ENCODE measurements around the gene PAGR1. TPM values are rescaled to one million over a fixed set of nuclear protein-coding genes. Genes with fewer than 3 reads are reported as not detected.
A peak's percentile ranks its signal among the peaks of the same experiment; 100 is the strongest.

The PAGR1 gene
- total and polyA plus RNA-seq, 9 of the 15 experiments (the other 6 are each of a cell fraction or from before 2014, with no cell fraction given): 1.4 to 58.2 (median 16.8) TPM

DNA sequence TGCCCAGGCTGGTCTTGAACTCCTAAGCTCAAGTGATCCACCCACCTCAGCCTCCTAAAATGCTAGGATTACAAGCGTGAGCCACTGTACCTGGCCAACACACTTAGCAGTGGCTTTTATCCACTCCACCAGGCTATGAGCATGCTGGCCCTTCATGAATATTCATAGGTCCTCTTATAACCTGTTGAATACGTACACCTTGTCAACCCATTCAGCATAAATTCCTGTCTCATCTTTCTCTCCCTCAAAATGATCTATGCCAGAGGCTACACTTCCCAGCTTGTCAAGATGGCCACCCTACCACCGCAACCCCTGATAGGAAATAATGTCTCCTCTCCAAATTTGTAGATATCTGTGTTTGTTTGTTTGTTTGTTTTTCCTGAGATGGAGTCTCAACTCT, 48.9 kb upstream of the PAGR1 start (continued):
- TF ChIP-seq MYC (IDR thresholded peaks at IDR 0.05; ENCODE audit: low read depth, low read length): no peak
- no peak for TF ChIP-seq MYC (CRISPR knock-in tag; IDR thresholded peaks at IDR 0.05; ENCODE audit: borderline replicate concordance, low read depth)
- no peak for TF ChIP-seq HES1 (IDR thresholded peaks at IDR 0.05; ENCODE audit: low read depth)

- ATAC-seq: no peak
- CTCF ChIA-PET (ENCODE audit: low intra/inter-chr PET ratio): no interaction called here
- Histone ChIP-seq H3K4me1 (replicated peaks in 1 of 2; ENCODE audit: control insufficient read depth in 2 of 2, insufficient read depth in 2 of 2, low read length in 2 of 2) (peaks cover 6 to 11% of the 10 kb centered on the region in 2 experiments), H3K79me2 (ENCODE audit: control insufficient read depth, insufficient read depth, low read length) (no peaks in the 10 kb centered on the region), H3K27me3 (ENCODE audit: control insufficient read depth in 2 of 2, insufficient read depth in 2 of 2, low read length in 2 of 2) (no peaks in the 10 kb centered on the region), H3K36me3 (ENCODE audit: control insufficient read depth, insufficient read depth, low read length) (no peaks in the 10 kb centered on the region), H3K9me3 (replicated peaks; ENCODE audit: control insufficient read depth, insufficient read depth, low read depth, low read length) (no peaks in the 10 kb centered on the region), H4K20me1 (replicated peaks; ENCODE audit: control insufficient read depth, insufficient read depth, low read length) (no peaks in the 10 kb centered on the region), H2AFZ (ENCODE audit: low read depth, low read length) (no peak overlapping the region), H3K4me2 (ENCODE audit: insufficient read depth, low read length) (no peak overlapping the region), H3K9me1 (ENCODE audit: control insufficient read depth, insufficient read depth, low read length) (no peaks in the 10 kb centered on the region), H3K9ac (ENCODE audit: insufficient read depth in 1 of 2, low read depth in 2 of 2, low read length in 2 of 2) (no peak overlapping the region), H3K27ac (ENCODE audit: extremely low read depth, low read depth, low read length) (no peak overlapping the region), H3K4me3 (no peak overlapping the region)
- DNase-seq (ENCODE audit: extremely low read depth in 1 of 4, low spot score in 3 of 4): no peak
- BruUV-seq (replicated peaks): no TSS peak
- 25% methylated on average over 2 of the region's 2 CpGs for WGBS (ENCODE audit: insufficient coverage, low coverage, missing lambda C conversion rate)
- FAIRE-seq: no peak
- intact Hi-C loops (cut with micrococcal nuclease) (no loop called here), in situ Hi-C loops (cut with MboI) (no loop called here)
- POLR2A ChIA-PET: interaction anchor here (1.3 to 2.1 kb wide), 2 partner anchors 10 to 34 kb away, joined by 3 to 9 read pairs; no protein-coding TSS in a partner anchor
- TF ChIP-seq, protein P1, sequence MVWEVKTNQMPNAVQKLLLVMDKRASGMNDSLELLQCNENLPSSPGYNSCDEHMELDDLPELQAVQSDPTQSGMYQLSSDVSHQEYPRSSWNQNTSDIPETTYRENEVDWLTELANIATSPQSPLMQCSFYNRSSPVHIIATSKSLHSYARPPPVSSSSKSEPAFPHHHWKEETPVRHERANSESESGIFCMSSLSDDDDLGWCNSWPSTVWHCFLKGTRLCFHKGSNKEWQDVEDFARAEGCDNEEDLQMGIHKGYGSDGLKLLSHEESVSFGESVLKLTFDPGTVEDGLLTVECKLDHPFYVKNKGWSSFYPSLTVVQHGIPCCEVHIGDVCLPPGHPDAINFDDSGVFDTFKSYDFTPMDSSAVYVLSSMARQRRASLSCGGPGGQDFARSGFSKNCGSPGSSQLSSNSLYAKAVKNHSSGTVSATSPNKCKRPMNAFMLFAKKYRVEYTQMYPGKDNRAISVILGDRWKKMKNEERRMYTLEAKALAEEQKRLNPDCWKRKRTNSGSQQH (CRISPR knock-in tag; IDR thresholded peaks at IDR 0.05): no peak
- TF ChIP-seq DDX20 (tag; IDR thresholded peaks at IDR 0.05; ENCODE audit: low read depth): 0 out of 2 replicates have a peak, but pooled peaks have one; percentile 46
- TF ChIP-seq TRIM28 (IDR thresholded peaks at IDR 0.05): no peak
- no peak for TF ChIP-seq ZNF311 (CRISPR knock-in tag; IDR thresholded peaks at IDR 0.05)
- TF ChIP-seq, protein P2, sequence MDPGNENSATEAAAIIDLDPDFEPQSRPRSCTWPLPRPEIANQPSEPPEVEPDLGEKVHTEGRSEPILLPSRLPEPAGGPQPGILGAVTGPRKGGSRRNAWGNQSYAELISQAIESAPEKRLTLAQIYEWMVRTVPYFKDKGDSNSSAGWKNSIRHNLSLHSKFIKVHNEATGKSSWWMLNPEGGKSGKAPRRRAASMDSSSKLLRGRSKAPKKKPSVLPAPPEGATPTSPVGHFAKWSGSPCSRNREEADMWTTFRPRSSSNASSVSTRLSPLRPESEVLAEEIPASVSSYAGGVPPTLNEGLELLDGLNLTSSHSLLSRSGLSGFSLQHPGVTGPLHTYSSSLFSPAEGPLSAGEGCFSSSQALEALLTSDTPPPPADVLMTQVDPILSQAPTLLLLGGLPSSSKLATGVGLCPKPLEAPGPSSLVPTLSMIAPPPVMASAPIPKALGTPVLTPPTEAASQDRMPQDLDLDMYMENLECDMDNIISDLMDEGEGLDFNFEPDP (CRISPR knock-in tag; IDR thresholded peaks at IDR 0.05): no peak
- TF ChIP-seq WHSC1 (IDR thresholded peaks at IDR 0.05; ENCODE audit: low read length): no peak
- peak; percentile 70 for TF ChIP-seq PTTG1 (tag; IDR thresholded peaks at IDR 0.05; ENCODE audit: low read depth)
- TF ChIP-seq EP400 (IDR thresholded peaks at IDR 0.05): no peak
- TF ChIP-seq HSF4 (CRISPR knock-in tag; IDR thresholded peaks at IDR 0.05; ENCODE audit: borderline replicate concordance): no peak
- TF ChIP-seq TEAD2 (tag; IDR thresholded peaks at IDR 0.05): peak; percentile 33; the same call in 1 of the 2 replicates
- TF ChIP-seq NR4A1 (CRISPR knock-in tag; IDR thresholded peaks at IDR 0.05): no peak
- peak; percentile 62 for TF ChIP-seq NR4A1 (tag; IDR thresholded peaks at IDR 0.05)
- TF ChIP-seq KLF6 (CRISPR knock-in tag; IDR thresholded peaks at IDR 0.05; ENCODE audit: borderline replicate concordance): peak; percentile 27; the same call in 1 of the 2 replicates
These were observed 46.4 kb upstream of the PAGR1 start for GRCh38 chr16:29769507-29769906.

Data from K562 (cell line).